A673 (cell line): ENCODE measurements around the gene RNF157.

Experiments
- EZH2 ChIP-seq: fragments of 200-600 bp; sonication (generic); IDR thresholded peaks from 2 replicates; pipeline ENCODE4 v1.6.1; 2017; ENCODE audit warnings: borderline replicate concordance, low read depth, mild to moderate bottlenecking, mixed read lengths, antibody characterized with exemption, low read length; ENCODE audit not compliant: poor library complexity, severe bottlenecking
- TF ChIP-seq, protein P1 (sequence below): fragments of 300-800, 200-600 bp; sonication (generic); conservative IDR thresholded peaks from 2 replicates; pipeline ENCODE4 v1.5.1; 2017; ENCODE audit warnings: low read depth, mild to moderate bottlenecking, antibody characterized with exemption, low read length, moderate library complexity, mixed read lengths

GRCh38 chr17:76136276-76137000 is 103.9 kb downstream of the RNF157 start:
- TF ChIP-seq, protein P1, sequence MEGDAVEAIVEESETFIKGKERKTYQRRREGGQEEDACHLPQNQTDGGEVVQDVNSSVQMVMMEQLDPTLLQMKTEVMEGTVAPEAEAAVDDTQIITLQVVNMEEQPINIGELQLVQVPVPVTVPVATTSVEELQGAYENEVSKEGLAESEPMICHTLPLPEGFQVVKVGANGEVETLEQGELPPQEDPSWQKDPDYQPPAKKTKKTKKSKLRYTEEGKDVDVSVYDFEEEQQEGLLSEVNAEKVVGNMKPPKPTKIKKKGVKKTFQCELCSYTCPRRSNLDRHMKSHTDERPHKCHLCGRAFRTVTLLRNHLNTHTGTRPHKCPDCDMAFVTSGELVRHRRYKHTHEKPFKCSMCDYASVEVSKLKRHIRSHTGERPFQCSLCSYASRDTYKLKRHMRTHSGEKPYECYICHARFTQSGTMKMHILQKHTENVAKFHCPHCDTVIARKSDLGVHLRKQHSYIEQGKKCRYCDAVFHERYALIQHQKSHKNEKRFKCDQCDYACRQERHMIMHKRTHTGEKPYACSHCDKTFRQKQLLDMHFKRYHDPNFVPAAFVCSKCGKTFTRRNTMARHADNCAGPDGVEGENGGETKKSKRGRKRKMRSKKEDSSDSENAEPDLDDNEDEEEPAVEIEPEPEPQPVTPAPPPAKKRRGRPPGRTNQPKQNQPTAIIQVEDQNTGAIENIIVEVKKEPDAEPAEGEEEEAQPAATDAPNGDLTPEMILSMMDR, result no peak
- TF ChIP-seq EZH2, result no peak
